ENCODE data around the gene PTPRK. TPM values are rescaled to one million over a fixed set of nuclear protein-coding genes. Genes with fewer than 3 reads are reported as not detected.
A peak's percentile ranks its signal among the peaks of the same experiment; 100 is the strongest.

The PTPRK gene
- total and polyA plus RNA-seq, 5 experiments from 2014 or later: 3.7 to 7.5 (median 6.3) TPM

- Mint-ChIP-seq H3K27ac (peak overlapping the region in 7 of 10 donors; percentile 7 to 95 (median 23)), H3K27me3 (no peaks in the 10 kb centered on the region), H3K36me3 (peaks cover 0 to 4% (median 0%) of the 10 kb centered on the region in 3 donors), H3K4me1 (peaks cover 36 to 98% (median 72%) of the 10 kb centered on the region in 4 donors), H3K4me3 (peak overlapping the region in 2 of 10 donors; percentile 16 to 20), H3K9me3 (peaks cover 0 to 1% (median 0%) of the 10 kb centered on the region in 9 donors)
- no peak for DNase-seq
- ATAC-seq: no peak
- POLR2A ChIA-PET: interaction anchor here (1.0 kb wide), 1 partner anchor 29 kb away, joined by 3 read pairs; no protein-coding TSS in a partner anchor
Observed at GRCh38 chr6:128029826-128030225, 490.6 kb downstream of the PTPRK start.

GRCh38 chr6:128028183-128028582, 492.2 kb downstream of the PTPRK start:
- peaks cover 0 to 4% (median 0%) of the 10 kb centered on the region in 3 donors for H3K36me3 Mint-ChIP-seq
- H3K4me1 Mint-ChIP-seq: peaks cover 31 to 90% (median 60%) of the 10 kb centered on the region in 4 donors
- peak overlapping the region in 4 of 10 donors; percentile 8 to 31 (median 10) for H3K27ac Mint-ChIP-seq
- DNase-seq (no peak), ATAC-seq (no peak)
- no peaks in the 10 kb centered on the region for H3K27me3 Mint-ChIP-seq
- H3K9me3 Mint-ChIP-seq: peaks cover 0 to 1% (median 0%) of the 10 kb centered on the region in 9 donors
- POLR2A ChIA-PET: interaction anchor here (1.4 kb wide), 1 partner anchor 11 kb away, joined by 3 read pairs; no protein-coding TSS in a partner anchor
- peak overlapping the region in 1 of 10 donors; percentile 9 for H3K4me3 Mint-ChIP-seq

GRCh38 chr6:128025478-128025877, 494.9 kb downstream of the PTPRK start:
- no peak for DNase-seq
- Mint-ChIP-seq H3K27ac (peak overlapping the region in 3 of 10 donors; percentile 1 to 56 (median 32)), H3K27me3 (no peaks in the 10 kb centered on the region), H3K4me1 (peaks cover 19 to 64% (median 36%) of the 10 kb centered on the region in 4 donors), H3K36me3 (peaks cover 0 to 7% (median 4%) of the 10 kb centered on the region in 3 donors), H3K4me3 (no peak overlapping the region), H3K9me3 (peaks cover 0 to 1% (median 0%) of the 10 kb centered on the region in 9 donors)
- POLR2A ChIA-PET: no interaction called here
- ATAC-seq: no peak

DNA sequence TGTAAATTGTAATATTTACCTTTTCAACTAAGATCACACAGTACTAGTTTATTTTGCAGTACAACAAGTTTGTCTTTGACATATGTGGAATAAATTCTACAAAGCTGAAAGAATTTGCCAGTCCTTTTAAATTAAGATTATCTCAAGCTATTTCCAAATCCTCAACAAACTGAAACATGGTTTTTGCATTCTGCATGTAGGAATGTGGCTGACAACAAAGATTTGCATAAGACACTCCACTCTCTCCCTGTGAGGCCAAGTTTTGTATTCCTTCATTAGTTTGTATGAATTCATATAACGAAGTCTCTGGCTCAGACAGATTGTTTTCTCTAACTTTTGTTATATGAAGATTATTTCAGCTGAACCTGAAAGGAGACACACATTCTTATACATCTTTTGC, 495.4 kb downstream of the PTPRK start:
- no peak overlapping the region for H3K4me3 Mint-ChIP-seq
- POLR2A ChIA-PET: no interaction called here
- H3K27me3 Mint-ChIP-seq: no peaks in the 10 kb centered on the region
- H3K4me1 Mint-ChIP-seq: peaks cover 16 to 63% (median 33%) of the 10 kb centered on the region in 4 donors
- H3K27ac Mint-ChIP-seq: peak overlapping the region in 3 of 10 donors; percentile 1 to 25 (median 2)
- H3K36me3 Mint-ChIP-seq: peaks cover 0 to 7% (median 5%) of the 10 kb centered on the region in 3 donors
- H3K9me3 Mint-ChIP-seq: peaks cover 0 to 1% (median 0%) of the 10 kb centered on the region in 9 donors
- ATAC-seq (no peak), DNase-seq (no peak)

- H3K27ac Mint-ChIP-seq: peak overlapping the region in 6 of 10 donors; percentile 10 to 51 (median 32)
Observed at GRCh38 chr6:128024046-128024445, 496.4 kb downstream of the PTPRK start.

DNA sequence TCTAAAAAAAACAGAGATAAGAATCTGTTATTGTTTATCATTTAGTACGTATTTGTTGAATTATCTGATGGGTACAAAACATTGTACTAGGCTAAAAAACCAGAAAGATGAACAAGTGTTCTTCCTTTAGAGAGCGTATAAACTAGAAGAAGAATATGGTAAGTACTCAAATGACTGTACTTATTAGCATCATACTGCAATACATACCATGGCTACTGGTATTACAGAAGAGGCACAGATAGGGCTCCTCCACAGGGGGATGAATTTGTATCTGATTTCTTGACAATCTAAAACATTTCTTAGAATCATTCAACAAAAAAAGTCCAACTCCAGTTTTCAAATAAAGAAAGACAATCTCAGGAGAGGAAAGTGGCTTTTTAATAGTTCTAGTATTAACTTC, 501.6 kb downstream of the PTPRK start:
- no peak for ATAC-seq
- no peaks in the 10 kb centered on the region for H3K9me3 Mint-ChIP-seq

More at GRCh38 chr6:128024046-128024445, 496.4 kb downstream of the PTPRK start:
- H3K36me3 Mint-ChIP-seq: peaks cover 0 to 14% (median 7%) of the 10 kb centered on the region in 3 donors
- no peak for DNase-seq
- ATAC-seq: no peak
- H3K4me3 Mint-ChIP-seq: no peak overlapping the region
- H3K27me3 Mint-ChIP-seq: no peaks in the 10 kb centered on the region
- H3K4me1 Mint-ChIP-seq: peaks cover 14 to 63% (median 33%) of the 10 kb centered on the region in 4 donors
- POLR2A ChIA-PET: no interaction called here
- H3K9me3 Mint-ChIP-seq: peaks cover 0 to under 1% (median 0%) of the 10 kb centered on the region in 9 donors

GRCh38 chr6:128017288-128017687, 503.1 kb downstream of the PTPRK start:
- POLR2A ChIA-PET: interaction anchor here (0.7 to 1.5 kb wide), 2 partner anchors 10 to 29 kb away, joined by 3 read pairs; no protein-coding TSS in a partner anchor
- DNase-seq: no peak
- Mint-ChIP-seq H3K9me3 (no peaks in the 10 kb centered on the region), H3K27ac (no peak overlapping the region), H3K4me3 (no peak overlapping the region), H3K27me3 (no peaks in the 10 kb centered on the region), H3K4me1 (peaks cover 17 to 65% (median 31%) of the 10 kb centered on the region in 4 donors), H3K36me3 (peaks cover 7 to 12% (median 8%) of the 10 kb centered on the region in 3 donors)
- no peak for ATAC-seq

More for the DNA sequence above, 501.6 kb downstream of the PTPRK start:
- no peak for DNase-seq
- H3K4me1 Mint-ChIP-seq: peaks cover 8 to 59% (median 23%) of the 10 kb centered on the region in 4 donors
- no peak overlapping the region for H3K27ac Mint-ChIP-seq
- H3K27me3 Mint-ChIP-seq: no peaks in the 10 kb centered on the region
- no peak overlapping the region for H3K4me3 Mint-ChIP-seq
- POLR2A ChIA-PET: no interaction called here
- H3K36me3 Mint-ChIP-seq: peaks cover under 1 to 12% (median 7%) of the 10 kb centered on the region in 3 donors

DNA sequence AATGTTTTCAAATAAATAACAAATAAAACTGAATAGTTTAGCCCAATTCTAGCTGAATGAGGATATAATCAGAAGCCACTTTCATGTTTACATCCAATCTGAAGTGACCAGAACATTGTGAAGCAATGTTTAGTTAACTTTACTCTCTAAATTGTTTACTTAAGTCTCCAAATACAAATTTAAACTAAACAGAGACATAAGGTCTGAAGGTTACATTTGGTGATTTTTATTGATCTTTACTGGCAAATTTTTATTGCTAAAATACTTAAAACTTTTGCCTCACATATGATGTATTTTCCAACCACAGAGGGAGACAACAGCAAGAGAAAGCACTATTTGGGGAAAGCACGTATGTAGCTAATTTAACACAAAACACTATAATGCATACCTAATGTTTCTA, 512.7 kb downstream of the PTPRK start:
- H3K36me3 Mint-ChIP-seq: peaks cover 0 to 9% (median 3%) of the 10 kb centered on the region in 3 donors
- peak overlapping the region in 3 of 10 donors; percentile 1 to 23 (median 9) for H3K27ac Mint-ChIP-seq
- no peak overlapping the region for H3K4me3 Mint-ChIP-seq
- POLR2A ChIA-PET: no interaction called here
- H3K27me3 Mint-ChIP-seq: no peaks in the 10 kb centered on the region
- DNase-seq (no peak), ATAC-seq (no peak)
- H3K4me1 Mint-ChIP-seq: peaks cover 6 to 28% (median 19%) of the 10 kb centered on the region in 4 donors
- peaks cover 0 to 3% (median 0%) of the 10 kb centered on the region in 9 donors for H3K9me3 Mint-ChIP-seq

- no peaks in the 10 kb centered on the region for H3K27me3 Mint-ChIP-seq
- POLR2A ChIA-PET: no interaction called here
- H3K4me3 Mint-ChIP-seq: no peak overlapping the region
- ATAC-seq: no peak
- H3K9me3 Mint-ChIP-seq: peaks cover 0 to 3% (median 0%) of the 10 kb centered on the region in 9 donors
- DNase-seq: no peak
- peak overlapping the region in 4 of 10 donors; percentile 38 to 67 (median 58) for H3K27ac Mint-ChIP-seq
- H3K36me3 Mint-ChIP-seq: peaks cover 0 to 9% (median 0%) of the 10 kb centered on the region in 3 donors
- H3K4me1 Mint-ChIP-seq: peaks cover 13 to 34% (median 27%) of the 10 kb centered on the region in 4 donors
Observed at GRCh38 chr6:128005009-128005408, 515.4 kb downstream of the PTPRK start.

DNA sequence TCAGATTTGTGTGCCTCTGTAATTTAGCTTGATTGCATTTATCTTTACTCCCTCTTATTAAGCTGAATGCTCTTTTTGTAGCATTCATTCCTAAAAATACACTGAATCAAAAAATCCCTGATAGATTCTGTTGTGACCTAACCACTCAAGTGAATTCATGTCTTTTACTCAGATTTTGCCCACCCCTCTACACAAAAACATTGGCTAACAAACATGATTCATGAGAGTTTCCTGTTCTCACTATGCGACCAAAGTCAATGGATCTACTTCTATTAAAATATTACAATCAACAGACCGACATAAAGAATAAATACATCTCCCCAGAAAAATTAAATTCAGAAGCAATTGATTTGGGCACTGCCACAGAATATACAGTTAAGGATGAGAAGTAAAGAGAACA, 520.0 kb downstream of the PTPRK start:
- peaks cover 0 to 9% (median 0%) of the 10 kb centered on the region in 3 donors for H3K36me3 Mint-ChIP-seq
- POLR2A ChIA-PET: interaction anchor here (0.9 to 2.3 kb wide), 6 partner anchors 10 to 64 kb away, joined by 3 to 6 read pairs (median 4); no protein-coding TSS in a partner anchor
- no peak for DNase-seq
- H3K9me3 Mint-ChIP-seq: peaks cover 0 to 3% (median 0%) of the 10 kb centered on the region in 9 donors
- peak overlapping the region; percentile 83 to 98 (median 93) for H3K27ac Mint-ChIP-seq
- H3K4me1 Mint-ChIP-seq: peaks cover 29 to 74% (median 63%) of the 10 kb centered on the region in 4 donors
- peak; percentile 18 to 26 for ATAC-seq
- H3K4me3 Mint-ChIP-seq: peak overlapping the region; percentile 36 to 81 (median 63)
- H3K27me3 Mint-ChIP-seq: no peaks in the 10 kb centered on the region

GRCh38 chr6:127998985-127999384, 521.4 kb downstream of the PTPRK start:
- peaks cover 0 to 1% (median 0%) of the 10 kb centered on the region in 3 donors for H3K36me3 Mint-ChIP-seq
- peak overlapping the region; percentile 28 to 90 (median 84) for H3K4me3 Mint-ChIP-seq
- H3K9me3 Mint-ChIP-seq: peaks cover 0 to 3% (median 0%) of the 10 kb centered on the region in 9 donors
- H3K4me1 Mint-ChIP-seq: peaks cover 33 to 70% (median 67%) of the 10 kb centered on the region in 4 donors
- ATAC-seq (peak in 1 of 2 donors; percentile 43), DNase-seq (no peak)
- H3K27me3 Mint-ChIP-seq: no peaks in the 10 kb centered on the region
- POLR2A ChIA-PET: interaction anchor here (0.9 to 4.8 kb wide), 3 partner anchors 9 to 21 kb away, joined by 3 to 37 read pairs (median 3); no protein-coding TSS in a partner anchor
- H3K27ac Mint-ChIP-seq: peak overlapping the region; percentile 83 to 98 (median 94)

DNA sequence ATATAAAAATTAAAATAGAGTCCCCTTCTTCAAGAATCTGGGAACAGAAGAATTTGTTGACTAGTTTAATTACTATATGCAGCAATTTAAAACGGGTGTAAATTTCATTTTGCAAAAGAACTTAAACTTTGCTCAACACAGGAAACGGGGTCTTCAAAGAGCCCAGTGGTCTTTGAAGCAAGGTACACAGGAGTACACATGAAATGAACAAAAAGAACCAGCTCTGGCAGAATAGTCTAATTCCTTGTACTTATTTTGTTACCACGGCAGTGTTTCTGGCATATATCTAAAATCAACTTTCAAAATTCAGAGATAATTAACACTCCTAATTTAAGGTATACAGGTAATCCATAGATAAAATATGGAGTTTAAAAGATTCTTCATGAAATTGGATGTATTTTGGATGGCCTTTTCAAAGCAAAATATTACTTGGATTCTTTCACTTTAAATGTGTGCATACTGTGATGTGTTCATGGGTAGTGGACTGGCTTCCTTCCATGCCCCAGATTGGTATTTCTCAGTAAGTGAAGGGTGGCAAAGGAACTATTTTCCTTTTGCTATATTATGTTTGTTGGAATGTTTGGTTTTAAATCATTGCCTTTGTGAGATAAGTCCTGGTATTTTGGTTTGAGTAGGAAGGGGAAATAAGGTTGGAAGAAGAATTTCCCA, 522.8 kb downstream of the PTPRK start:
- H3K4me1 Mint-ChIP-seq: peaks cover 29 to 69% (median 64%) of the 10 kb centered on the region in 4 donors
- H3K4me3 Mint-ChIP-seq: peak overlapping the region; percentile 59 to 90 (median 84)
- ATAC-seq (peak; percentile 77 to 90), DNase-seq (peak in 7 of 10 donors; percentile 16 to 76 (median 54))
- H3K9me3 Mint-ChIP-seq: no peaks in the 10 kb centered on the region
- POLR2A ChIA-PET: interaction anchor here (1.1 to 4.8 kb wide), 4 partner anchors 17 to 79 kb away, joined by 3 to 37 read pairs (median 8); no protein-coding TSS in a partner anchor
- H3K36me3 Mint-ChIP-seq: no peaks in the 10 kb centered on the region
- H3K27me3 Mint-ChIP-seq: no peaks in the 10 kb centered on the region
- H3K27ac Mint-ChIP-seq: peak overlapping the region; percentile 83 to 98 (median 94)
